Caco-2 (cell line): ENCODE measurements around the gene CD248. TPM values are rescaled to one million over a fixed set of nuclear protein-coding genes. Genes with fewer than 3 reads are reported as not detected.

Experiments
- BruUV-seq: library from RNA; stranded (reverse); fragments of 400-500 nt; replicated peaks from 2 replicates; lab custom pipeline; 2021; lab: Mats Ljungman, UMichigan
- CTCF ChIA-PET: fragments of 300-600 bp; sonication (Branson Sonifier 250); formaldehyde crosslinking; loops from one replicate; lab custom pipeline; 2022; ENCODE audit warnings: antibody characterized with exemption; lab: Charles Lee
- POLR2A ChIA-PET: fragments of 300-600 bp; sonication (Branson Sonifier 250); formaldehyde crosslinking; loops from one replicate; lab custom pipeline; 2022; ENCODE audit warnings: antibody characterized with exemption; lab: Charles Lee
- DNase-seq, 2 experiments: peaks; one replicate each; pipeline versions ENCODE4 v3.0.0 to v3.0.0-alpha.2; 2020 to 2022
- H3K27me3 ChIP-seq: replicated peaks from 2 replicates; pipeline ENCODE4 v1.6.0; 2011; ENCODE audit warnings: low read length; ENCODE audit not compliant: control insufficient read depth, insufficient read depth
- H3K36me3 ChIP-seq: 2 replicates; pipeline ENCODE4 v1.5.1; 2011; ENCODE audit warnings: low read length; ENCODE audit not compliant: control insufficient read depth, insufficient read depth
- H3K4me1 ChIP-seq: fragments of 250-450 bp; sonication (Bioruptor Pico); 2 replicates; pipeline ENCODE4 v1.5.1; 2020; ENCODE audit warnings: mild to moderate bottlenecking
- H3K4me3 ChIP-seq: 2 replicates; pipeline ENCODE4 v1.5.1; 2011; ENCODE audit warnings: low read depth, mild to moderate bottlenecking, control low read depth, low read length
- H3K9me3 ChIP-seq: fragments of 250-450 bp; sonication (Bioruptor Pico); 2 replicates; pipeline ENCODE4 v1.5.1; 2020; ENCODE audit warnings: mild to moderate bottlenecking, moderate library complexity
- H3K27ac Mint-ChIP-seq: one replicate; pipeline ENCODE4 v1.8.0; 2022; ENCODE audit warnings: mixed read lengths; ENCODE audit not compliant: unreplicated experiment
- H3K27me3 Mint-ChIP-seq: one replicate; pipeline ENCODE4 v1.8.0; 2022; ENCODE audit warnings: mixed read lengths; ENCODE audit not compliant: insufficient read depth, unreplicated experiment
- H3K36me3 Mint-ChIP-seq: one replicate; pipeline ENCODE4 v1.8.0; 2022; ENCODE audit warnings: mild to moderate bottlenecking, mixed read lengths; ENCODE audit not compliant: insufficient read depth, unreplicated experiment
- H3K4me1 Mint-ChIP-seq: one replicate; pipeline ENCODE4 v1.8.0; 2022; ENCODE audit warnings: low read depth, mixed read lengths; ENCODE audit not compliant: unreplicated experiment
- H3K4me3 Mint-ChIP-seq: one replicate; pipeline ENCODE4 v1.8.0; 2022; ENCODE audit warnings: mild to moderate bottlenecking, moderate library complexity, mixed read lengths; ENCODE audit not compliant: unreplicated experiment
- H3K9me3 Mint-ChIP-seq: one replicate; pipeline ENCODE4 v1.8.0; 2022; ENCODE audit warnings: mixed read lengths; ENCODE audit not compliant: unreplicated experiment
- CTCF ChIP-seq, 2 experiments: fragments of 200-600 bp in 1 of 2; IDR thresholded peaks; 1 replicate in 1 of 2; 2 replicates in 1 of 2; pipeline versions ENCODE4 v1.5.1 to v1.8.0; 2011 to 2022; ENCODE audit warnings: antibody characterized with exemption in 1 of 2, control low read depth in 1 of 2, inconsistent platforms in 1 of 2, low read depth in 1 of 2, low read length in 1 of 2, mild to moderate bottlenecking in 1 of 2, moderate library complexity in 1 of 2; ENCODE audit not compliant: insufficient read depth in 1 of 2, severe bottlenecking in 1 of 2, unreplicated experiment in 1 of 2
- intact Hi-C: fragments of 100-400 bp; cut with micrococcal nuclease; formaldehyde crosslinking; loops from one replicate; pipeline ENCODE4 v1.10.0; 2022; ENCODE audit not compliant: unreplicated experiment
- total RNA-seq: library from RNA; stranded (reverse); gene quantifications from 2 replicates; pipeline ENCODE4 v1.2.3, GENCODE V29; 2022

Gene CD248
- total RNA-seq, 1 experiment from 2014 or later, result 0.27 TPM

- intact Hi-C loops, result loop anchor here (1.0 kb wide), 3 partner anchors 8 to 47 kb away; partner anchors contain the start of gene YIF1A
Measured at GRCh38 chr11:66336234-66337102, 19.6 kb upstream of the CD248 start, which contains the start of gene RIN1. TSS of gene RIN1 (minus strand) at chr11:66336434. CDS start at chr11:66336402, 32 bp downstream.

GRCh38 chr11:66335531-66336233 is 18.8 kb upstream of the CD248 start:
- Histone ChIP-seq H3K4me3 (peak overlapping the region; percentile 69), H3K9me3 (no peaks in the 10 kb centered on the region), H3K4me1 (peaks cover 10% of the 10 kb centered on the region), H3K27me3 (no peaks in the 10 kb centered on the region), H3K36me3 (no peaks in the 10 kb centered on the region)
- H3K27ac Mint-ChIP-seq, result peak overlapping the region; percentile 91
- no peak for TF ChIP-seq CTCF (IDR thresholded peaks at IDR 0.05; ENCODE audit: insufficient read depth in 1 of 2, low read depth in 1 of 2, low read length in 1 of 2, severe bottlenecking in 1 of 2, unreplicated experiment in 1 of 2)
- no peaks in the 10 kb centered on the region for H3K27me3 Mint-ChIP-seq
- no peaks in the 10 kb centered on the region for H3K9me3 Mint-ChIP-seq
- H3K4me3 Mint-ChIP-seq, result peak overlapping the region; percentile 94
- intact Hi-C loops, result loop anchor here (1.0 kb wide), 3 partner anchors 7 to 46 kb away; partner anchors contain the start of gene YIF1A
- CTCF ChIA-PET, result interaction anchor here (0.6 to 3.4 kb wide), 12 partner anchors 9 to 103 kb away, joined by 3 to 90 read pairs (median 6); partner anchors contain the start of genes BRMS1, MRPL11 and YIF1A
- peaks cover 7% of the 10 kb centered on the region for H3K4me1 Mint-ChIP-seq
- POLR2A ChIA-PET, result interaction anchor here (0.8 to 1.5 kb wide), 2 partner anchors 23 to 46 kb away, joined by 7 to 26 read pairs; partner anchors contain the start of gene YIF1A
- no TSS peak for BruUV-seq
- H3K36me3 Mint-ChIP-seq, result peaks cover 21% of the 10 kb centered on the region
- DNase-seq, result peak in 1 of 2 experiments; percentile 37

More at GRCh38 chr11:66336234-66337102, 19.6 kb upstream of the CD248 start, which contains the start of gene RIN1:
- Histone ChIP-seq H3K27me3 (no peaks in the 10 kb centered on the region), H3K36me3 (no peaks in the 10 kb centered on the region), H3K4me3 (peak within 1 kb of the TSS; percentile 69), H3K4me1 (peaks cover 10% of the 10 kb centered on the region), H3K9me3 (no peaks in the 10 kb centered on the region)
- ChIA-PET CTCF (interaction anchor here (0.6 to 3.4 kb wide), 12 partner anchors 8 to 102 kb away, joined by 3 to 90 read pairs (median 6); partner anchors contain the start of genes BRMS1, MRPL11 and YIF1A), POLR2A (interaction anchor here (0.5 to 1.5 kb wide), 3 partner anchors 24 to 69 kb away, joined by 3 to 26 read pairs (median 7); partner anchors contain the start of gene YIF1A)
- Mint-ChIP-seq H3K4me3 (peak within 1 kb of the TSS; percentile 94), H3K27me3 (no peaks in the 10 kb centered on the region), H3K27ac (peak within 1 kb of the TSS; percentile 91), H3K36me3 (peaks cover 21% of the 10 kb centered on the region), H3K9me3 (no peaks in the 10 kb centered on the region), H3K4me1 (peaks cover 7% of the 10 kb centered on the region)
- no TSS peak for BruUV-seq
- peak; percentile 52 to 71 for TF ChIP-seq CTCF (IDR thresholded peaks at IDR 0.05; ENCODE audit: insufficient read depth in 1 of 2, low read depth in 1 of 2, low read length in 1 of 2, severe bottlenecking in 1 of 2, unreplicated experiment in 1 of 2)
- peak; percentile 87 for DNase-seq
